ENCODE data around the gene TBX21.
"Not testable (repeated sequence)": the region's sequence is repeated elsewhere in the genome, so short reads cannot be mapped to it uniquely, and the experiment has no call there.

GRCh38 chr17:47739945-47740344, 6.9 kb downstream of the TBX21 start:
- not testable (repeated sequence) for TF ChIP-seq CTCF (conservative IDR thresholded peaks at IDR 0.05; ENCODE audit: low read depth, low read length); EZH2phosphoT487 (IDR thresholded peaks at IDR 0.05; ENCODE audit: borderline replicate concordance, low read length)
